Kidney tubule cell (primary cell): ENCODE data around the gene LRRC4.

Source experiments
- DNase-seq: peaks from one replicate; pipeline ENCODE4 v3.0.0-alpha.2; 2018; ENCODE audit warnings: low spot score

The LRRC4 gene

DNA sequence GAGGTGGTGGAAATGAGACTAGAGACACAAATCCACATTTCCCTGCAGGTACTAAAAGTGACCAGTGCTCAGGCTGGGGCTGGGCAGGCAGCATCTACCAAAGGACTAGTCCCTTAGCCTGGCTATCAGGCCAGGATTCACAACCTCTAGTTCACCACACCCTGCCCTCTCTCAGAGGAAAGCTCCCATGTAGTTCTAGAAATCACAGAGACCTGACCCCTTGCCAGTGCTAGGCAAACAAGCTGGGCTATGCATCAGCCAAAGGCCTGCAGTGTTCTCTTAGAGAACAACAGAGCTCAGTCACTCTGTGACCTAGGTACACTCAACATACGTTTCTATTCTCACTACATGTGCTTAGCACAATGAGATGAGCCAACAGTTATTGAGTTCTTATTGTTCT, 26.7 kb upstream of the LRRC4 start:
- DNase-seq = no peak

DNA sequence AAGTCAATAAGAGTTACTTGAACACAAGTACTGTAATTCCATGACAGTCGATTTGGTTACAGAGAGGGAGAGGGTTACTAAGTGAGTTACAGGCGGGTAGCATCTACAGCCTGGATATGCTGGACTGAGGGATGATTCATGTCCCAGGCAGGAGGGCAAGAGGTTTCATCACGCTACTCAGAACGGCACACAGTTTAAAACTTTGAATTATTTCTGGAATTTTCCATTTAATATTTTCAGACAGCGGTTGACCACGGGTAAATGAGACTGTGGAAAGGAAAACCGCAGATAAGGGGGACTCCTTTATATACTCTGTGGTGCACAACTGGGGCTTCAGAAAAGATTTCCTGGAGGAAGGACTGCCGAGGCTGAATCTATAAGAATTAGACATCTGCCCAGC, 25.7 kb upstream of the LRRC4 start:
- DNase-seq = peak; percentile 16

DNA sequence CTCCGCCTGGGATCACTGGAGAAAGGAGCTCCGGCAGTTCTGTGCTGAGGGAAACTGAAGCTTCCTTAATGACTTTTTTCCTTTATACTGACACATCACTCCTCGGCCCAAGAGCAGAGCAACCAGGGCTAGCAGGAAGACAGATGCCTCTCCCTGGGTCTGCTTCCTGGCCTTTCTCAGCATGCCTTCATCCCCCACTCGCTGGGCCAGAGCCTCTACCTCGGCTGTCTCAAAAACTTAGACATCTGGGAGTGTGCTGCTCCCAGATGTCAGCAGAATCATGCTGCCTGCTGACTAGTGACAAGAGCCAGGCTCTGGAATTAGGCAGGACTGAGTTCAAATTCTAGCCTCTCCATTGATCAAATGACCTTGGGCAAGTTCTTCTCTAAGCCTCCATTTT, 24.4 kb upstream of the LRRC4 start:
- no peak for DNase-seq

DNA sequence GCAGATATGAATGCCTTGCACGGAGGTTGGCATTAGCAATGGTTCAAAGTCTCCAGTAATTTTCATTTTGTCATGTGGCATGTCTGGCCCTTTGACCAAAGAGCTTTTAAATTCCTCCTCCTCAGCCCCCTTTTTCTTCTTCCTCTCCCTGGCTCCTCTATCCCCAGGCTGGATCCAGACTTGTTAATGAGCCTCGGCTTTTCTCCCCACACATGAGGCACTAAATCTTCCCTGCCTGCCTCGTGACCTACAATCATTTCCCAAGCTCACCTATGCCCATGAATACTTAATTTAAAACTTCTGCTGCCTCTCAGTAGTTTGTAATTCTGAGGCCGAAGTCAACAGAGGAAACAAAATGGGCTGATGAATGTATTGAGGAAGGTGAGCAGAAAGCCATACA, 23.3 kb upstream of the LRRC4 start:
- no peak for DNase-seq

DNA sequence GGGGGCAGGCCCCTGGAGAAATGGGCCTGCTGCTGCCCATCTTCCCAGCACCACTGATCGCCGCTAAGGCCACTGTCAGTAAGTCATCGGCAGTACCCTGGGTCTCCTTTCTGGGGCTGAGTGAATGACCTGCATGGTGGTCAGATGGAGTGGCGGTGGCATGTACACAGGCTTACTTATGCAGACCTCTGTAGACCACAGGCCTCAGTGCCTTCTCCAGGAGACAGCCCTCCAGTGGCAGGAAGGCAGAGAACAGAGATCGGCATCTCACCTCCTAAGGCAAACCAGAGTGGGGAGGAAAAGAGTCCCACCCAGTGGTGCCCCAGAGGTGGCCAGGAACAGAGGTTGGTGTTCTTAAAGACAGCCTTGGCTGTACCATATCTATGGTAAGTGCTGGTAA, 22.8 kb upstream of the LRRC4 start:
- DNase-seq = no peak

DNA sequence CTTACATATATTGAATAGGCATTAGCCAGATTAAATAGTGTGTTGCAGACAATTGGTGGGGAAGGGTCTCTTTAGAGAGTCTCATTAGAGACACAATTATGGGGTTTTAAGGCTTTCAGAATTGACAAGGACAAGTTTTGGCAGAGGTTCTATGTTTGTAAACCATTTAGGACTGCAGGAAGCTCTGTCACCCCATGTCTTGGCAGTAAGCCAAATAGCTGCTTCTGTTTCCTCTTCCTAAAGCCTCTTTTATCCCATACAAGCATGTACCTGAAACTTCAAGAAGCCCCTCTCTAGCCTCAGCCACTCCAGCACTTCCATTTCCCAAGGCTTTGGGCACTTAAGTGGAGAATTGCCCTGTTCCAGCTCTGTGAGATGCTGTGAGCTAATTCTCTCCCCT, 21.8 kb upstream of the LRRC4 start:
- DNase-seq = peak; percentile 51

DNA sequence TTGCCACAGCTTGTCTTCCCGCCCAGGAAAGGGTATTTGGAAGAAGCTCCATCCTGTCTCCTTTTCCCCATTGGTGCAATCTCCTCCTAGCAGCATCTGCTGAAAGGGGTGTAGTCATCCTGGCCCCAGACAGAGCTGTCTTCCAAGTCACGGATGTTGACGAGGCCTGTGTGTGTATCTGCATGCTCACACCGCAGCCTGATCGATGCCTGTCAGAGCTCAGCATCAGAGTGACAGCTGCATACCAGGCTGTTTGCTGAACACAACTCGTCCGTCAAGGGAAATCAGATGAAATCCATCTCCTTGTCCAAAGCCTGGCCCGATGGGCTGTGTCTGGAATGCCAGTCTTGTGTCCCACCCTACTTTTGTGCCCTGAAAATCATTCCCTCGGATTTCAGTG, 21.2 kb upstream of the LRRC4 start:
- DNase-seq = no peak

DNA sequence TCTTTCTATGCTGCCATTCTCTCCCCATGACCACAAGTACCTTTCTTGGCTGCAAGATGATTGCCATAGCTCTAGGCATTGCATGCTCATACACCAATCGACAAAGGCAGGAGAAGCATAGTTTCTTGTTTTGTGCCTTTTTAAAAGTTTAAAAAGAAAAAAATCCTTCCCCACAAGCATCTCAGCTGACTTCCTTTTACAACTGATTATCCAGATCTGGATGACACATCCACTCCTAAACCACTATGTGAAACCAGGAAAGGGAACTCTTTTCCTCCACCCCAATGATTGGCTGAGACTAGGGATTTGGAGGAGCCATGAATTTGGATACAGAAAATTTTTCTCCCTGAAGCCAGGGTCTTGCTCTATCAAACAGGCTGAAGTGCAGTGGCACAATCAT, 14.5 kb upstream of the LRRC4 start:
- DNase-seq = peak; percentile 60

DNA sequence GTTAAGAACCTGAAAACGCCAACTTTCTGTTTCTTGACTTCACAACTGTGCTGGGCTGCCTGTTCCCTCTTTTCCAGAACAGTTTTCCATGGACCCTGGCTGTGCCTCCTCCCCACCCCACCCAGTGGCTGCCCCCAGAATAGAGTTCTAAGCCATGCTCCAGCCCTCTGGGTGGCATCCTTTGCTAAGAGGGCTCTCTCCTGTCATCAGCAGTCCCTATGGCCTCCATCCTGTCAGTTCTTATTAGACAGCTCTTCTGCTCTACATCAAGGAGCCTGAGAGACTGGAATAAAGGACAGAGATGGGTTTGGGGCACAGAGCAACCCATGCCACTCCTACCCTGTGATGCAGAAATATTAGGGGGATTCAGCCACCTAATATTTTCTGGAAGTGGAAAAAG, 13.9 kb upstream of the LRRC4 start:
- DNase-seq = no peak

DNA sequence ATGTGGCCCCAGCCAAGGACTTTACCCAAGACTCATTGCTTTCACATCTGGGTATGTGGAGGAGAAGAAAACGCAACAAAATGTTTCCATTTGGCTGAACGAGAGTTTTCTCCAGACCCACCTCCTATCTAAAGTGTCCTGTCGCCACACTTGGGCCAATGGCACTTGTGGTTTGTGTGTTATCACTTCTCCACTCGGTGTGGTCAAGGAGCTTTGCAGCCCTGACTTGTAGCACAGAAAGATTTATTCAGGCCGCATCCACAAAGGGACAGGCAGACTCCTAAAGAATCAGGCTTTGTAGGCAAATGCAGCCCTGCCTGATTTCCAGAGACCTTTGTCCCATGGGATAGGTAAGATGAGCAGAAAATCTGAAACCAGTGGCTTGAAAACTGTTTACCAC, 12.8 kb upstream of the LRRC4 start:
- DNase-seq = no peak

DNA sequence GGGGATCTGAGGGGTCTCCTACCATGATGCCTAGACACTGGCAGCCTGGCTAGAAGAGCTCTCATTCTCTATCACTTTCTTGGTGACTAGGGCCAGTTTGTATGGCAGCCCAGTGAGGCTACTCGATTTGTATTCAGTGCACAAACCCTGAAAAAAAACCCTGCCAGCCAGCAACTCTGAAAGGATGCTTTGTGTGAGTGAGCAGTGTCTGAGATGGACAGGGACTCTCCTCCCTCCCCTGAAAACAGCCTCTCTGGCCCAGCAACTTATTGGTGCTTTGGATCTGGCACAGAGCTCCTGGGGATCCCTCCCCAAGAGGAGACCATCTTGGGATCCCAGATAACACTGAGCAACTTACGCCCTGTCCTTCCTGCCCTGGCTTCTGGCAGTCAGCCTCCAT, 10.8 kb upstream of the LRRC4 start:
- no peak for DNase-seq

DNA sequence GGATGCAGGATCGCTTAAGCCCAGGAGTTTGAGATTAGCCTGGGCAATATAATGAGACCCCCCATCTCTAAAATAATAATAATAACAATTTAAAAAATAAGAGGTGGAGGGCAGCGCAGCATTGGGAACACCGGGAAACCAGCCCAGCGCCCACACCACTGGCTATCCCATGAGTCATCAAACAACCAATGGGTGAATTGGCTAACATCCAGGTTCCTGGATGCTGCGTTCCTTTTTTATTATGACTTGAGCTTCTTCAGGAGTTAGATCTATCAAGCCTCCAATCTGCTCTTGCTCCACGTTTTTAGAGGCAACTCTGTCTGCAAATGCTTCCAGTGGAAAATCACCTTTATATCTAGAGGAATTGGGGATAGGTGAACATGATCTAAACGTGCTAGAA, 10.0 kb upstream of the LRRC4 start:
- DNase-seq = peak; percentile 62

DNA sequence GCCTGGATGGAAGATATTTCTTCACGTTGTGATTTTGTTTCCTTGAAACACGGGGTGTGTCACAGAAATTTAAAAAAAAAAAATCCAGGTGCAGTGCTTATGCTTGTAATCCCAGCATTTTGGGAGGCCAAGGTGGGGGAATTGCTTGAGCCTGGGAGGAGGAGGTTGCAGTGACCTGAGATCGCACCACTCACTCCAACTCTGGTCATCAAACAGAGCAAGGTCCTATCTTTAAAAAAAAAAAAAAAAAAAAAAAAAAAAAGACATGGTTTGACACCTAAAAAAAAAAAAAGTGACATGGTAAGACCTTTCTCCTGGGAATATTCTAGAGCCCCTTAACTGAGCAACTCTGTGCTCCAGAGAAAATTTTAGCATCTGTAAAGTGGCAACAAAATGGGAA, 9.0 kb upstream of the LRRC4 start:
- no peak for DNase-seq

DNA sequence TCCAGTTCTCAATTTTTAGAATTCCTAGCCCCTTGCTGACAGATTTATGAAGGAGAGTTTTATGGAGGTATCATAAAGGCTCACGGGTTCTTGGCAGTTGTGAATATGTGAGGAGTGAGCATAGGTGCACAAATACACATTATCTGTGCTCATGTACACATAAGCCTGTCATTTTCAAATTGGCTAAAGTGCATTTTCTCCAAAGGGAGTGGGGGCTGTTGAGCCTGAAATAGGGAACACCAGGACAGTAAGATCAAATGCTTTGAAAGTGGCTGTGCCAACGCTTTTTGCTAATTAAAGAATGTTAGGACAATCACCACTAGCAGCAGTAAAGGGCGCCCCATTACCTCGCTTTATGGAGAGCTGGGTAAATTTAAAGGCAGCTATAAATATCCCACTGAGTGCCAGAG, 8.3 kb upstream of the LRRC4 start:
- DNase-seq = no peak

DNA sequence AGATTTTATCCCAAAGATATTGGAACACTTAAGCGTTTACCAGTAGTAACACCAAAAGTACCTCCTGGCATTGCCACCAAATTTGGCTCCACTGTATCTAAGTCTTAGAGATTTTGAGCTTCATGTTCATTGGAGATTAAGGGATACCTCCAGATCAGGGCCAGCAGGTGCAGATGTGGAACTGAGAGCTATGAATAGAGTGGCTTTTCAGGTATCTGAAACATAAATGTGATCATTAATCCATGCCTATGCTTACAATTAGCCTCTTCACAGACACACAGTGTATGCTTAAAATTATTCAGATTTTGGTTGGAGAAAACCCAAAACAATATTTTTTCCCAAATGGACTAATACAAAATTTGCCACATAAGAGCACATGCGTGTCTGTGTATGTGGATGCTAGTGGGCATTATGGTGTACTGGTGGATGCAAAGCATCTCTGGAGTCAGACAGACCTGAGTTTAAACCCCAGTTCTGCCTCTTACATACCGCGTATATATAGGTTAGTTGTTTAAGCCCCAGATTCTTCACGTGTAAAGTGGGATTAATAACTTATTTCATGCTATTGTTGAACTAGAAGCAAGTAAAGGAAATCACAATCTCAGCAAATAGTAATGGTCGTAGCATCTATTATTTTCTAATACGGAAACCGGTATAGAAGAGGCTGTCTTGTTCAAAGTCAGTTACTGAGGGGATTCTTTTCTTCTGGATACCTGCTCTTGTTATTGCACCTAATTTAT, 6.8 kb upstream of the LRRC4 start:
- no peak for DNase-seq

DNA sequence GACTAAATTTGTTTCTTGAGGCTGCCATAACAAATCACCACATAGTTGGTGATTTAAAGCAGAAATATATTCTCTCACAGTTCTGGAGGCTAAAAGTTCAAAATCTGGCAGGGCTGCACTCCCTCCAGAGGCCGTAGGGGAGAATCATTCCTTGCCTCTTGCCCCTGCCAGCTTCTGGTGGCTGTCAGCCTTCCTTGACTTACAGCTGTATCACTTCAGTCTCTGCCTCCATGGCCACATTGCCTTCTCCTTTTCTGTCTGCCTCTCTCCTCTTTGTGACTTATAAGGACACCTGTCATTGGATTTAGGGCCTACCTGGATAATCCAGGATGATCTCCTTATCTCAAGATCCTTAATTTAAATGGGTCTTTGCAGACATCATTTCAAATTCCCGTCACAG, 5.8 kb upstream of the LRRC4 start:
- no peak for DNase-seq

DNA sequence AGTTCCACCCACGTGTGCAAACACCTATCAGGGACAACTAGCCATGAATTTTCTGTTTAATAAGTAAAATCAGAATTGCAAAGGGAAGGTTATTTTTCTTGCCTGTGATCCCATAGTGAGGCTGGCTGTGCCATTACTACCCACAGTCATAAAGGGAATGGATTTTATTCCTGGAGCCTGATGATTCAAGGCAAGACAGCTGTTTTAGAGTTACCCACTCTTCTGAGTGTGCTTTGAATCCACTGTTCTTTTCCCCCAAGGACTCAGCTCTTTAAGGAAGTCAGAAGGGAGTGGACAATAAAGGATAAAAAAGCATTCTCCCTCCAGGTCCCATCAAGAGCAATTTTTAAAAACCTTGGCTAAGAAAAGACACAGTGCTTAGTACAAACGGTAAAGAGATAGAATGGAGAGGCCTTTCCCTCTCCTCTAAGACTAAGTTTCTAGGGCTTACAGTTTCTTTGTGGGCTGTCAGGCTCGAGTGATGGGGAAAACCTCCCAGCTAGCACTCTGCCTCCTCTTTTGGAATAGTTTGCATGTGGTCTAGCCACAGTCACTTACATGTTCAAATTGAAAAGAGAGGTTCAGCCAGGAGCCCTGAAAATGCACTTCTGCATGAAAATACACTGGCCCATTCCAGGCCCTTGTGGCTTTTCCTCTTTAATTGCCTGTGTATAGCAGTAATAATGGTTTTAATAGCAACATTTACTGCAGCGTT, 5.1 kb upstream of the LRRC4 start:
- no peak for DNase-seq

DNA sequence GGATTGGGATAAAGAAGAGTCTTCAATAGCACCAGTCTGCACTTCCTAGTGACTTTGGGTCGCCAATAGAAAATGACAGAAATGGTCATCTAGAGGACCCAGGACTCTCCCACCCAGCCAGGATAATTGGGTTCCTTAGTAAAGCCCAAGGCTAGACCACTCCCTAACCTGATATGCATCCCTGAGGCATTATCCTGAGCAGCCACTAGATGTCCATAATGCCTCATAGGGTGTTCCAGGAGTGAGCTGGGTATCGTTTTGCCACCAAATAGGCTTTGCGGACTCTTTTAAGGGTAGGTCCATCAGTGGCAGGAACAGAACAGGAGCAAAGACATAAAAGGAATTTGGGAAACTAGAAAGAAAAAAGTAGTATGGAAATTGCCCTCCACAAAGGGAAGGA, 4.5 kb upstream of the LRRC4 start:
- no peak for DNase-seq

DNA sequence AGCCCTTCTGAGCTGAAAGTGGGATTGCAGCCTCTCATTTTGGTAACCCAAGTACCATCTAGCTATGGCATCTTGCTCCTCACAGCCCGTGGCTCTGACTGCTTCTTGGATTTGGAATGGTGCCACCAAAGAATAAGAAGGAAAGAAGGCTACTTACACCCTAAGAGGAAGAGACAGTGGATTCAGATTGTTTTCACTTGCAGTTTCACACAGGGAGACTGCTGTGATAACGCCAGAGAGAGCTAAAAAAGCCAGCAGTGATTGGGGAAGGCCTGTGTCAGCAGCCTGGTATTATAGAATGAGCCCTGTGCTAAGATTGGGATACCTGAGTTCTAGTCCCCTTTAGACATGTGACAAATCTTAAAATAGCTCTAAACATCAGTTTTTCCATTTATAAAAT, 3.6 kb upstream of the LRRC4 start:
- no peak for DNase-seq

DNA sequence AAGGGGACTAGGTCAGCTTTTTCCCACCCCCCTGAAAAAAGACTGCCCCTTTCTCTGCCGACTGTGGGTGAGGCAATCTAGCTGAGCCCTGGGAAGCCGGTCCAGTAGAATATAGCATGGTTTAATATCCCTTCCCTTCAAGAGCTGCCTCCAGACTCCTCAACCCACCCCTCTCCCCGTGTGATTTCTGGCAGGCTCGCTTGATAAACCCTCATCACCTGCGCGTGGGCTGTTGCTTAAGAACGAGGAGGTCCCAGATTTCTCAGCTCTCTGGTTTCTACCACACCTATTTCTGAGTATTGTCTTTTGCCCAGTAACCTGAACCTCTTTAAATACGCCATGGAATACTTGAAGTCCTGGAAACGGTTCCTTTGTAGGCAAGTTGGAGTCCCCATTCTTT, 2.0 kb upstream of the LRRC4 start:
- DNase-seq = no peak

DNA sequence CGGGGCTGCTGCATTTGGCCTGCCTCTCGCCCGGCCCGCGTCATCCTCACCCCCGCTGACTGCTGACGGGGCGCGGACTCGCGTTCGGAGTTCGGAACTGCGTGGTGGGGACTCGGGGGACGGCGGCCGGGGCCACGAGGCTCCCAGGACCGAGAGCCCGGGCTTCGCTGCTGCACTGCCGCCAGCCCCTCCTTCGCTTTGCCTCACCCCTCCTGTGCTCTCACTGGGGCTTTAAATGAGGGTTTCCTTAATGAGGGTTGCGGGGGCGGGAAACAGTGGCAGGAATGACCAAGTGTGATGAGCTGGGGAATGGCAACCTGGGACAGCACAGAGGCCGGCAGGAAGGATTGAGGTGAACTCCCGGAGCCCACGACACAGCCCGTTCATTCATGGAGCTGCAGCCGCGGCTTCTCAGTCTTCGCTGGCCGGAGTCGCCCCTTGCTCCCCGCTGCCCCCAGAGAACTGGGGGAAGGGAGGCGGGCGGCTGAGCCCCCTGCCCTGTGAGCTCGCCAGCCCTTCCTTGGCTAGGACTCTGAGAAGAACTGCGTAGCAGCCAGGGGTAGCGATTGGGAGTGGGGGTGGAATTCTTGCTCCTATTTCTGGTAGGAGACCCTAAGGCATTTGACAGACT, 1.5 kb upstream of the LRRC4 start:
- DNase-seq = no peak

DNA sequence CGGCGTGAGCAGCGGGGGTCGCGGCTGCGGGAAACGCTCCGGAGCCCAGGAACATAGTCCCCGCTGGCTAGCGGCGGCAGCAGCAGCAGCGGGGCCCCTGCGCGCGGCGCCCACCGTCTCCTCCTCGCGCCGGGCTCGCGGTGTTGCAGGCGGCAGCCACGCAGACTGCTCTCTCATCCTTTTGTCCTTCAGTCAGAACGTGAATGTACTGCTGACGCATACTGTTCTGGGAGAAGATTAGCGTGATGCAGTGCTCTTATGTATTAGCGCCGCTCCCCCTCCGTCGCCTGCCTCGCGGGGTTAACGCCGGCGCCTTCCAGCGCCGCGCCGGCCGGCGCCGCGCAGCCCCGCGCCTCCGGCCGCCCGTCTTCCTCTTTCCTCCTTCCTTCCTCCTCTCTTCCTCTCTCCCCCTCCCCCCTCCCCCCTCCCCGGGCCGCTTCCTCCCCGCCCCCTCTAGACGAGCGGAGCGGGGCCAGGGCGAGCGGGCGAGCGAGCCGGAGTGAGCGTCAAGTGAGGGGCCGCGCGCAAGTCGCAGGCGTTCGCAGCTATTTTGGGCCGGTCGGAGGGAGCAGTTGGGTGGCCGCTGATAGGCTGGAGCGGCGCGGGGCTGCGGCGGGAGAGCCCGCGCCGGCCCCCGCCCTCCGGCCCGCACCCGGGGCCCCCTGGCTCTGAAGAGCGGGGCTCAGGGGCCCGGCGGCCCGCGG, 816 bp upstream of the LRRC4 start:
- peak; percentile 88 for DNase-seq

DNA sequence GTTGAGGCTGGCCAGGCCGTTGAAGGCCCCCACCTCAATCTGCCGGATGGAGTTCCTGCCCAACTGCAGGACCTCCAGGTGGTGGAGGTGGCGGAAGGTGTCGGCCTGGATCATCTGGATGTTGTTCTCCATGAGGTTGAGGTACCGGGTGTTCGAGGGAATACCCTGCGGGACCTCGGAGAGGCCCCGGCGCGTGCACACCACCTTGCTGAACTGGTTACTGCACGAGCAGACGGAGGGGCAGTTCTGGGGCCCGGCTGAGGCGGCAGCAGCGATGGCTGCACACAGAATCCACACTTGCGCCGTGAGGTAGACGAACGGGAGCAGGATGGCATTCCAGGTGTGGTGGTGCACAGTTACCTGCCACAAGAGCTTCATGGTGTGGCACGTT, 979 bp downstream of the LRRC4 start:
- no peak for DNase-seq
